Mononuclear cell (primary cell): Measurements from ENCODE around the gene TLX1. TPM values are rescaled to one million over a fixed set of nuclear protein-coding genes. Genes with fewer than 3 reads are reported as not detected.

Source experiments
- H3K27me3 ChIP-seq: 2 replicates; pipeline ENCODE4 v1.6.0; 2011; ENCODE audit warnings: low read length, control low read depth; ENCODE audit not compliant: insufficient read depth
- H3K4me1 ChIP-seq: 2 replicates; pipeline ENCODE4 v1.5.1; 2011; ENCODE audit warnings: mild to moderate bottlenecking, low read length, control low read depth; ENCODE audit not compliant: insufficient read depth
- H3K4me3 ChIP-seq: 2 replicates; pipeline ENCODE4 v1.5.1; 2011; ENCODE audit warnings: mild to moderate bottlenecking, low read length, moderate library complexity
- H3K9me3 ChIP-seq: 2 replicates; pipeline ENCODE4 v1.5.1; 2011; ENCODE audit warnings: low read depth, mild to moderate bottlenecking, control low read depth, low read length
- total RNA-seq: library from RNA; depleted of rRNA; stranded (reverse); fragments of >200 nt; gene quantifications from one replicate; pipeline ENCODE4 v1.2.3, GENCODE V29; 2012

Gene TLX1
- total RNA-seq, 1 donor: not detected

DNA sequence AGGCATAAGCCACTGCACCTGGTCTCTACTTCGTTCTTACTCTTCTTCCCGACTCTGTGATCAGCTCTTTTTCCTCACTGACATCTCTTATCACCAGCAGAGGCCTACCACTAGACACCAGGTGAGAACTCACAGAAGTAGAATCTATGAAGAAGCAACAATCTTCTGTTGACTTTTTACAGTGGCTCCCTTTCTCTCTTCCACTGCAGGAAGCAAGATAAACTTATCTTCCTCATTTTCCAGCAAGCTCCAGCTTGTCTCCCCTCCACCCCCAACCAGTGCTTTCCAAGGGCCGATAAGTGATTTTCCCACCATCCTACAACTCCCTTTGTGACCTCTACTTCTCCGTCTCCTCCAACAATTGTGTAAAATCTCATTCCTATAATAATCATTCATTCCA is 45.5 kb downstream of the TLX1 start:
- no peak overlapping the region for H3K4me3 ChIP-seq

DNA sequence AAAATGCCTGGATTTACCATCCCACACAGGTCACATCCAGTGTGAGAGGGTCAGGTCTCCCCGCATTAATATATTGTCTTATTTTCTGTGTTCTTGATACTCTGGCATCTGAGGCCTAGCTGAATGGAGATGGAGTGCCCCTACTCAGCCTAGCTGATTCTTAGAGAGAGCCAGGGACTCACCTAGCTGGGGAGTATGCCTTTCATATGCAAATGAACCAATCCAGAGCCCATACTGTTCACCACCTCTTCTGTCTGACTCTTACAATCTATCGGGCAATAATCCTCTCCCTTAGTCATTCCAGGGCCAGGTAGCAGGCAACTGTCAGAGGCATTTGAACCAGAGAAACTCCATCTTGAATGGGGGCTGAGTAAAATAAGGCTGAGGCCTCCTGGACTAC is 51.8 kb downstream of the TLX1 start:
- Histone ChIP-seq H3K27me3 (peaks cover 7% of the 10 kb centered on the region), H3K4me3 (no peak overlapping the region), H3K9me3 (no peaks in the 10 kb centered on the region)

More for the DNA sequence above, 45.5 kb downstream of the TLX1 start:
- no peaks in the 10 kb centered on the region for H3K4me1 ChIP-seq
- H3K9me3 ChIP-seq: peaks cover 13% of the 10 kb centered on the region
- H3K27me3 ChIP-seq: peaks cover 32% of the 10 kb centered on the region

GRCh38 chr10:101183458-101184183 is 52.5 kb downstream of the TLX1 start:
- H3K9me3 ChIP-seq: no peaks in the 10 kb centered on the region
- H3K4me3 ChIP-seq: no peak overlapping the region
- peaks cover 7% of the 10 kb centered on the region for H3K27me3 ChIP-seq
- no peaks in the 10 kb centered on the region for H3K4me1 ChIP-seq

More for the DNA sequence above, 51.8 kb downstream of the TLX1 start:
- no peaks in the 10 kb centered on the region for H3K4me1 ChIP-seq

Other genes with a start within 250 kb of the TLX1 start
- gene SLF2, start 218.3 kb upstream of the TLX1 start, total RNA-seq: 17.0 TPM
- 0.10 TPM for gene SEMA4G, start 161.8 kb upstream of the TLX1 start, total RNA-seq
- gene MRPL43, start 143.8 kb upstream of the TLX1 start, total RNA-seq: 18.9 TPM
- 2.0 TPM for gene TWNK, start 143.8 kb upstream of the TLX1 start, total RNA-seq
- gene LZTS2, start 131.5 kb upstream of the TLX1 start, total RNA-seq: 8.1 TPM
- gene PDZD7, start 100.2 kb upstream of the TLX1 start, total RNA-seq: 0.21 TPM
- gene SFXN3, start 100.1 kb upstream of the TLX1 start, total RNA-seq: 28.4 TPM
- gene KAZALD1, start 69.3 kb upstream of the TLX1 start, total RNA-seq: 0.42 TPM
- gene LBX1, start 98.2 kb downstream of the TLX1 start, total RNA-seq: not detected
- 3.3 TPM for gene BTRC, start 222.9 kb downstream of the TLX1 start, total RNA-seq